Measurements from ENCODE around the gene HSPB9.

- no peak for TF ChIP-seq CTCF (conservative IDR thresholded peaks at IDR 0.05)
- TF ChIP-seq ZFX (IDR thresholded peaks at IDR 0.05): no peak
These were observed 8.5 kb upstream of the HSPB9 start for GRCh38 chr17:42114118-42114517.

Data from C4-2B (cell line).